ENCODE results near the gene CHCHD3.
"Not testable (repeated sequence)": the region's sequence is repeated elsewhere in the genome, so short reads cannot be mapped to it uniquely, and the experiment has no call there.

Gene CHCHD3

DNA sequence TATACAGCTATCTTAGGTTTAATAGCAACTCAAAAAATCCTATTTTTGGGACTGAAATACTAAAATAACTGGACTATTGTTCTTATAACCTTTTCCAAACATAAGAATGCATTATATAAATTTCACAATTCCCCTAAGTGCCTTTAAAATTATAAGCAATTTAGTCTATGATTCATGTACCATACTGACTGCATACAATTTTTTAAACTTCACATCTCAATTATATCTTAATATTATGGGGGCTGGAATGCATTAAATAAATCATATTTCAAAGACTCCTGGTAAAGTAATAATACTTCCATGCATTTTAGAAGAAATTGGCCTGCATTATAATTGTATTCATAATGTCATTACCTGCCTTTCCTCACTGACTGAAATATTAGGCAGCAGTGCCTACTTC is 144.6 kb downstream of the CHCHD3 start:
- no peak overlapping the region for H3K4me3 ChIP-seq (ENCODE audit: control insufficient read depth in 1 of 7, extremely low read depth in 1 of 7, insufficient read depth in 4 of 7, low read depth in 2 of 7, low read length in 6 of 7)
- no peaks in the 10 kb centered on the region for H3K27me3 ChIP-seq (replicated peaks in 2 of 5; ENCODE audit: control insufficient read depth in 4 of 5, insufficient read depth in 5 of 5, low read length in 4 of 5)
- DNase-seq: no peak
- ChIA-PET POLR2A (no interaction called here), CTCF (interaction anchor here (1.4 kb wide), 1 partner anchor 10 kb away, joined by 4 read pairs; no protein-coding TSS in a partner anchor)
- peaks cover 0 to 9% (median 8%) of the 10 kb centered on the region in 4 experiments for H3K36me3 ChIP-seq (ENCODE audit: control insufficient read depth in 4 of 4, insufficient read depth in 4 of 4, low read length in 3 of 4)
- no peak overlapping the region for H3K27ac ChIP-seq (ENCODE audit: insufficient read depth in 1 of 2, low read depth in 1 of 2, low read length in 2 of 2, poor library complexity in 1 of 2, severe bottlenecking in 2 of 2)
- peaks cover 0 to 10% (median 5%) of the 10 kb centered on the region in 5 experiments for H3K9me3 ChIP-seq (ENCODE audit: control extremely low read depth in 1 of 5, control insufficient read depth in 4 of 5, insufficient read depth in 2 of 5, low read depth in 1 of 5, low read length in 4 of 5)
- peaks cover 0 to 12% (median 7%) of the 10 kb centered on the region in 4 experiments for H3K4me1 ChIP-seq (ENCODE audit: control extremely low read depth in 1 of 4, control insufficient read depth in 4 of 4, insufficient read depth in 4 of 4, low read length in 3 of 4)

DNA sequence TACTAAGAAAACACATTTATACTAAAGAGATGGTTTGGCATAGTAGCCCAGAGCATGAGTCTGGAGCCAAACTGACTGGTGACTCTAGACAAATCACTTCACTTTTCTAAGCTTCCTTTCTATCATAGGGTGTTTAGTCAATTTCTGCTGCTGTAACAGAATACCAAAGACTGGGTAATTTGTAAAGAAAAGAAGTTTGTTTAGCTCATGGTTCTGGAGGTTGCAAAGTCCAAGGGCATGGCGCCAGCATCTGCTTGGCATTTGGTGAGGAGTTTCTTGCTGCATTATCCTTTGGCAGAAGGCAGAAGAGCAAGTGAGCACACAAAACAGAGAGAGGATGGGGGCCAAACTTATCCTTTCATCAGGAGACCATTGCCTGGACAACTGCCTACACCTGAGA is 146.3 kb downstream of the CHCHD3 start:
- H3K4me3 ChIP-seq (ENCODE audit: control insufficient read depth in 1 of 7, extremely low read depth in 1 of 7, insufficient read depth in 4 of 7, low read depth in 2 of 7, low read length in 6 of 7): no peak overlapping the region
- H3K9me3 ChIP-seq (ENCODE audit: control extremely low read depth in 1 of 5, control insufficient read depth in 4 of 5, insufficient read depth in 2 of 5, low read depth in 1 of 5, low read length in 4 of 5): peaks cover 0 to 10% (median 5%) of the 10 kb centered on the region in 5 experiments
- ChIA-PET CTCF (no interaction called here), POLR2A (no interaction called here)
- DNase-seq: no peak
- H3K27me3 ChIP-seq (replicated peaks in 2 of 5; ENCODE audit: control insufficient read depth in 4 of 5, insufficient read depth in 5 of 5, low read length in 4 of 5): no peaks in the 10 kb centered on the region
- no peaks in the 10 kb centered on the region for H3K4me1 ChIP-seq (ENCODE audit: control extremely low read depth in 1 of 4, control insufficient read depth in 4 of 4, insufficient read depth in 4 of 4, low read length in 3 of 4)
- H3K27ac ChIP-seq (ENCODE audit: insufficient read depth in 1 of 2, low read depth in 1 of 2, low read length in 2 of 2, poor library complexity in 1 of 2, severe bottlenecking in 2 of 2): no peak overlapping the region
- H3K36me3 ChIP-seq (ENCODE audit: control insufficient read depth in 4 of 4, insufficient read depth in 4 of 4, low read length in 3 of 4): peaks cover 0 to 9% (median 8%) of the 10 kb centered on the region in 4 experiments
- no CpG with 5 or more reads among the region's 1 CpG for WGBS (ENCODE audit: insufficient coverage)

DNA sequence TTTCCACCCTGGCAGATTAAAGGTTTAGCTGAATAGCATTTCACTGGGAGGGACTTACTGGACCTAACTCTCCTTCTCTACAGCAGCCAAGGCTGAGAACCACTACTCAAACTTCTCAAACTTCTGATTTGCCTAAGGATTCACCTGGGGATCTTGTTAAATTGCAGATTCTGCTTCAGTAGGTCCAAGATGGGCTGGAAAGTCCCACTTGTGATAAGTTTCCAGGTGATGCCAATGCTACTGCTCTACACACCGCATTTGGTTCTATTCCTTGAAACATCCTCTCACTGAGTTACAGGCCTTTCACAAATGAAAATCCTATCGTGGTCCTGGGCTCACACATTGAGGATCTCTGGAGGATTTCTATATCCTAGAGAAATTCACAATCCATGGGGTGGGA is 147.9 kb downstream of the CHCHD3 start:
- H3K4me3 ChIP-seq (ENCODE audit: control insufficient read depth in 1 of 7, extremely low read depth in 1 of 7, insufficient read depth in 4 of 7, low read depth in 2 of 7, low read length in 6 of 7): no peak overlapping the region
- no peak for DNase-seq
- ChIA-PET CTCF (no interaction called here), POLR2A (no interaction called here)
- peaks cover 0 to 10% (median 5%) of the 10 kb centered on the region in 5 experiments for H3K9me3 ChIP-seq (ENCODE audit: control extremely low read depth in 1 of 5, control insufficient read depth in 4 of 5, insufficient read depth in 2 of 5, low read depth in 1 of 5, low read length in 4 of 5)
- H3K27ac ChIP-seq (ENCODE audit: insufficient read depth in 1 of 2, low read depth in 1 of 2, low read length in 2 of 2, poor library complexity in 1 of 2, severe bottlenecking in 2 of 2): no peak overlapping the region
- WGBS (ENCODE audit: insufficient coverage): 69% methylated on average over 2 of the region's 2 CpGs
- peaks cover 0 to 9% (median 8%) of the 10 kb centered on the region in 4 experiments for H3K36me3 ChIP-seq (ENCODE audit: control insufficient read depth in 4 of 4, insufficient read depth in 4 of 4, low read length in 3 of 4)
- H3K27me3 ChIP-seq (replicated peaks in 2 of 5; ENCODE audit: control insufficient read depth in 4 of 5, insufficient read depth in 5 of 5, low read length in 4 of 5): no peaks in the 10 kb centered on the region
- H3K4me1 ChIP-seq (ENCODE audit: control extremely low read depth in 1 of 4, control insufficient read depth in 4 of 4, insufficient read depth in 4 of 4, low read length in 3 of 4): peaks cover 0 to 7% (median 5%) of the 10 kb centered on the region in 4 experiments

DNA sequence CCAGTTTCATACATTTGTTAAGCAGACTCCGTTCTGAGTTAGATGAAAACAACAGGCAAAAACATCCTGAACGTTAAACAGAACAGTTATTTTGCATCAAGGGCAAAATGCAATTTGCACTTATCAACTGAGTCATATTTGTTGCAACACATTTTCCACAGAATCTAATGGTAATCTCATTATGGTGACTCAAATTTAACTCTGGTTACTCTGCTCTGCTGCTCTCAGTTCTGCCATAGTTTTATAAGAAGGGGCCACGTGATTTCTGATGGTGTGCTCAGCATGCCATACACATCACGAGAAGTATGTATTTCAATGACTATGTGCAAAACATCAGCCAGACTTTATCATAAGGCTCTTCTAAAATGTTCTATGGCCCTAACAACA is 148.8 kb downstream of the CHCHD3 start:
- H3K36me3 ChIP-seq (ENCODE audit: control insufficient read depth in 4 of 4, insufficient read depth in 4 of 4, low read length in 3 of 4): peaks cover 0 to 9% (median 6%) of the 10 kb centered on the region in 4 experiments
- H3K4me1 ChIP-seq (ENCODE audit: control extremely low read depth in 1 of 4, control insufficient read depth in 4 of 4, insufficient read depth in 4 of 4, low read length in 3 of 4): peaks cover 0 to 7% (median 5%) of the 10 kb centered on the region in 4 experiments
- no peaks in the 10 kb centered on the region for H3K27me3 ChIP-seq (replicated peaks in 2 of 5; ENCODE audit: control insufficient read depth in 4 of 5, insufficient read depth in 5 of 5, low read length in 4 of 5)
- no peak overlapping the region for H3K4me3 ChIP-seq (ENCODE audit: control insufficient read depth in 1 of 7, extremely low read depth in 1 of 7, insufficient read depth in 4 of 7, low read depth in 2 of 7, low read length in 6 of 7)
- no peak overlapping the region for H3K27ac ChIP-seq (ENCODE audit: insufficient read depth in 1 of 2, low read depth in 1 of 2, low read length in 2 of 2, poor library complexity in 1 of 2, severe bottlenecking in 2 of 2)
- DNase-seq: no peak
- ChIA-PET CTCF (no interaction called here), POLR2A (no interaction called here)
- WGBS (ENCODE audit: insufficient coverage): 87% methylated on average over 3 of the region's 4 CpGs
- peaks cover 0 to 10% (median 5%) of the 10 kb centered on the region in 5 experiments for H3K9me3 ChIP-seq (ENCODE audit: control extremely low read depth in 1 of 5, control insufficient read depth in 4 of 5, insufficient read depth in 2 of 5, low read depth in 1 of 5, low read length in 4 of 5)

DNA sequence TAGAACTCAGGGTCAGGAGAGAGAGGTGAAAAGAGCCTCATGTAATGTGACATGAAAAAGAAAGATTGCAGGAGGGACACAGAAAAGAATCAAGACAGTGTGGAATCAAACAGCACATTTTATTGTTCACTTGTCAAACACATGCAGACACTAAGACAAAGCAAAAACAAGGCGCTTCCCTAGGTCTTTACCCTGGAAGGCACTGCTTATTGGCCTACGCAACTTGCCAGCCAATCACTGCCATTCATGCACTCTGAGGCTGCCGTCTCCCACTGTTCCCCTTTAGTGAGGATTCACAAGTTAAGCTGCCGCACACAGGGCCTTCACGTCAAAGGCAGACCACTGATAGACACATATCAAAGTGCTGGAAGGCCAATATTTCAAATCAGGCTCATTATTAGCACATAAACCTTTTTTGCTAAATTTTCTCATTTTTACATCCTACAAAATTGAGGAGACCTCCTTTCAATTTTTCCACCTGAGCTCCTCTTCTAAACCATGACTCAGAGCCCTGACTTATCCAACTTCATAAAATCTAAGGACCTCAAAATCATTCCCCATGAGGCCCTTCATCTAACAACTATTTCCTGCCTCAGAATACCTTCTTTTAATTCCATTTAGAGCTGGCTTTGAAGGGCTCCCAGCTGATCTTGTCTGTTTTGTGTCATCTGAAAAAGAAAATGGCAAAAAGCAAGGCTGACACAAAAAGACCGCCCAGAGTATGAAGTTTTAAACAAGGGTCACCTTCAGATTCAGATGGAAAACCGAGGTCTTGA is 149.4 kb downstream of the CHCHD3 start:
- 97% methylated on average over 7 of the region's 7 CpGs for WGBS (ENCODE audit: insufficient coverage)
- H3K4me1 ChIP-seq (ENCODE audit: control extremely low read depth in 1 of 4, control insufficient read depth in 4 of 4, insufficient read depth in 4 of 4, low read length in 3 of 4): peaks cover 0 to 7% (median 5%) of the 10 kb centered on the region in 4 experiments
- no peak overlapping the region for H3K4me3 ChIP-seq (ENCODE audit: control insufficient read depth in 1 of 7, extremely low read depth in 1 of 7, insufficient read depth in 4 of 7, low read depth in 2 of 7, low read length in 6 of 7)
- no peak for DNase-seq
- H3K9me3 ChIP-seq (ENCODE audit: control extremely low read depth in 1 of 5, control insufficient read depth in 4 of 5, insufficient read depth in 2 of 5, low read depth in 1 of 5, low read length in 4 of 5): peaks cover 0 to 10% (median 5%) of the 10 kb centered on the region in 5 experiments
- no peak overlapping the region for H3K27ac ChIP-seq (ENCODE audit: insufficient read depth in 1 of 2, low read depth in 1 of 2, low read length in 2 of 2, poor library complexity in 1 of 2, severe bottlenecking in 2 of 2)
- no peaks in the 10 kb centered on the region for H3K27me3 ChIP-seq (replicated peaks in 2 of 5; ENCODE audit: control insufficient read depth in 4 of 5, insufficient read depth in 5 of 5, low read length in 4 of 5)
- H3K36me3 ChIP-seq (ENCODE audit: control insufficient read depth in 4 of 4, insufficient read depth in 4 of 4, low read length in 3 of 4): peaks cover 0 to 9% (median 8%) of the 10 kb centered on the region in 4 experiments
- CTCF ChIA-PET: interaction anchor here (1.3 kb wide), 1 partner anchor 55 kb away, joined by 4 read pairs; no protein-coding TSS in a partner anchor
- POLR2A ChIA-PET: no interaction called here

DNA sequence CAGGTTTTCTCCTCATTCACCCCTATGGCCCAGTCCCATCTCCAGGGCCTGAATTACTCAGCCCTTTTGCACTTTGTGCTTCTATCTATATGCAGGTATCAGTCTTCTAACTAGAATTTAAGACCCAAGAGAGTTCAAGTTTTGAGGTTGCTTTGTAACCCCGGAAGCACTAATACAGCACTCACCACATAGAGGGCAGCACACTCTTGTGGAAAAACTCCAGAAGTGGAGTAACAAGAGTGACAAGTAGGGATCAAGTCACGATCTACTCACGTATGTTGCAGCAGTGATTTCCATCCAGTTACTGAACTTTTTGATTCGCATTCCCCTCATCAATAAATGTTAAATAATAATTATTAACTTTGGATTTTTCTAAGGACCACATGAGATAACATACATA is 151.0 kb downstream of the CHCHD3 start:
- H3K27ac ChIP-seq (ENCODE audit: insufficient read depth in 1 of 2, low read depth in 1 of 2, low read length in 2 of 2, poor library complexity in 1 of 2, severe bottlenecking in 2 of 2): no peak overlapping the region
- H3K4me3 ChIP-seq (ENCODE audit: control insufficient read depth in 1 of 7, extremely low read depth in 1 of 7, insufficient read depth in 4 of 7, low read depth in 2 of 7, low read length in 6 of 7): no peak overlapping the region
- H3K27me3 ChIP-seq (replicated peaks in 2 of 5; ENCODE audit: control insufficient read depth in 4 of 5, insufficient read depth in 5 of 5, low read length in 4 of 5): no peaks in the 10 kb centered on the region
- 76% methylated on average over 3 of the region's 4 CpGs for WGBS (ENCODE audit: insufficient coverage)
- peaks cover 0 to 7% (median 5%) of the 10 kb centered on the region in 4 experiments for H3K4me1 ChIP-seq (ENCODE audit: control extremely low read depth in 1 of 4, control insufficient read depth in 4 of 4, insufficient read depth in 4 of 4, low read length in 3 of 4)
- ChIA-PET CTCF (no interaction called here), POLR2A (interaction anchor here (0.6 kb wide), 1 partner anchor 553 kb away, joined by 3 read pairs; no protein-coding TSS in a partner anchor)
- H3K36me3 ChIP-seq (ENCODE audit: control insufficient read depth in 4 of 4, insufficient read depth in 4 of 4, low read length in 3 of 4): peaks cover 0 to 19% (median 5%) of the 10 kb centered on the region in 4 experiments
- peak; percentile 8 to 18 (median 16) for DNase-seq
- H3K9me3 ChIP-seq (ENCODE audit: control extremely low read depth in 1 of 5, control insufficient read depth in 4 of 5, insufficient read depth in 2 of 5, low read depth in 1 of 5, low read length in 4 of 5): peaks cover 0 to 7% (median 4%) of the 10 kb centered on the region in 5 experiments

DNA sequence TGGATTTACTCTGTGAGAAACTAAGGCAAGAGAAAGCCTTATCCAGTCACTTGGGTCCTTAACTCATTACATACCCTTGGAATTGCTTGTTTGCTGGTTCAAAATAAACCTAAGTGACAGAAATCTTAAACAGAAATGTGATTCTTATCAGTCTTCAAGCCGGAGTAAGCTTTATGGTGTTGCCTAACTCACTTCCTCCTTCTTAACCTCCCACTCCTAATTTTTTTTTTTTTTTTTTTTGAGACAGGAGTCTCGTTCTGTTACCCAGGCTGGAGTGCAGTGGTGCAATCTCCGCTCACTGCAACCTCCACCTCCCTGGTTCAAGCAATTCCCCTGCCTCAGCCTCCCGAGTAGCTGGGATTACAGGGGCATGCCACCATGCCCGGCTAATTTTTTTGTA is 151.9 kb downstream of the CHCHD3 start:
- Histone ChIP-seq H3K36me3 (ENCODE audit: control insufficient read depth in 4 of 4, insufficient read depth in 4 of 4, low read length in 3 of 4) (peaks cover 0 to 23% (median 3%) of the 10 kb centered on the region in 4 experiments), H3K4me3 (ENCODE audit: control insufficient read depth in 1 of 7, extremely low read depth in 1 of 7, insufficient read depth in 4 of 7, low read depth in 2 of 7, low read length in 6 of 7) (peak overlapping the region in 1 of 7 experiments; percentile 26)
- POLR2A ChIA-PET; H3K27me3 ChIP-seq (replicated peaks in 2 of 5; ENCODE audit: control insufficient read depth in 4 of 5, insufficient read depth in 5 of 5, low read length in 4 of 5); H3K4me1 ChIP-seq (ENCODE audit: control extremely low read depth in 1 of 4, control insufficient read depth in 4 of 4, insufficient read depth in 4 of 4, low read length in 3 of 4); H3K9me3 ChIP-seq (ENCODE audit: control extremely low read depth in 1 of 5, control insufficient read depth in 4 of 5, insufficient read depth in 2 of 5, low read depth in 1 of 5, low read length in 4 of 5); H3K27ac ChIP-seq (ENCODE audit: insufficient read depth in 1 of 2, low read depth in 1 of 2, low read length in 2 of 2, poor library complexity in 1 of 2, severe bottlenecking in 2 of 2): not testable (repeated sequence)
- CTCF ChIA-PET: interaction anchor here (1.0 kb wide), 1 partner anchor 11 kb away, joined by 3 read pairs; no protein-coding TSS in a partner anchor
- WGBS (ENCODE audit: insufficient coverage): 100% methylated on average over 1 of the region's 5 CpGs
- peak; percentile 6 to 54 (median 42) for DNase-seq

All from common myeloid progenitor, CD34-positive (primary cell).